Hematopoietic multipotent progenitor cell treated with erythropoietin and hydrocortisone succinate and interleukin-3 and kit ligand, for 4 days (in vitro differentiated cells): ENCODE data around the gene TPM4.
"Not testable (repeated sequence)": the region's sequence is repeated elsewhere in the genome, so short reads cannot be mapped to it uniquely, and the experiment has no call there.

Experiments
- DNase-seq: peaks from one replicate; pipeline ENCODE4 v3.0.0-alpha.2; 2015

The TPM4 gene

GRCh38 chr19:16076154-16076957, at the start of gene TPM4:
Gene TPM4 (plus strand): TSS chr19:16076495. CDS start chr19:16076566, 71 bp downstream.
- peak; percentile 94 for DNase-seq

- DNase-seq, result no peak
Observed at GRCh38 chr19:16026756-16027155, 49.5 kb upstream of the TPM4 start.

GRCh38 chr19:16027528-16027927, 48.8 kb upstream of the TPM4 start:
- DNase-seq, result no peak

GRCh38 chr19:16030155-16030554, 46.1 kb upstream of the TPM4 start:
- DNase-seq, result not testable (repeated sequence)

GRCh38 chr19:16030964-16031871, 45.1 kb upstream of the TPM4 start:
- no peak for DNase-seq

- DNase-seq, result no peak
Observed at GRCh38 chr19:16031872-16032200, 44.5 kb upstream of the TPM4 start.

GRCh38 chr19:16032509-16033135, 43.7 kb upstream of the TPM4 start:
- DNase-seq, result no peak

GRCh38 chr19:16033136-16033530, 43.2 kb upstream of the TPM4 start:
- no peak for DNase-seq

GRCh38 chr19:16033721-16034120, 42.6 kb upstream of the TPM4 start:
- DNase-seq, result no peak

- DNase-seq, result no peak
Observed at GRCh38 chr19:16034180-16034579, 42.1 kb upstream of the TPM4 start.

- no peak for DNase-seq
Observed at GRCh38 chr19:16034958-16035560, 41.2 kb upstream of the TPM4 start.

GRCh38 chr19:16035601-16036297, 40.5 kb upstream of the TPM4 start:
- DNase-seq, result no peak

GRCh38 chr19:16036397-16036925, 39.8 kb upstream of the TPM4 start:
- no peak for DNase-seq

- DNase-seq, result no peak
Observed at GRCh38 chr19:16036941-16037340, 39.4 kb upstream of the TPM4 start.

GRCh38 chr19:16037424-16038195, 38.7 kb upstream of the TPM4 start:
- DNase-seq, result no peak

GRCh38 chr19:16038196-16038695, 38.0 kb upstream of the TPM4 start:
- DNase-seq, result no peak

GRCh38 chr19:16039081-16039480, 37.2 kb upstream of the TPM4 start:
- no peak for DNase-seq

GRCh38 chr19:16039545-16039944, 36.8 kb upstream of the TPM4 start:
- no peak for DNase-seq

GRCh38 chr19:16040642-16041041, 35.7 kb upstream of the TPM4 start:
- no peak for DNase-seq

GRCh38 chr19:16041299-16041990, 34.9 kb upstream of the TPM4 start:
- peak; percentile 81 for DNase-seq

- DNase-seq, result no peak
Observed at GRCh38 chr19:16041991-16042386, 34.3 kb upstream of the TPM4 start.
